HL-60/S4 treated with retinoic acid at 250 ng/mL for 4 days and 3 days (cell line): ENCODE results near the gene PTTG1IP2.

Experiments
- in situ Hi-C: fragments of 300-500 bp; cut with MboI; formaldehyde crosslinking; loops from 2 replicates; pipeline ENCODE4 v1.7.0; 2022; ENCODE audit warnings: low sequenced_read_pairs

PTTG1IP2 gene

DNA sequence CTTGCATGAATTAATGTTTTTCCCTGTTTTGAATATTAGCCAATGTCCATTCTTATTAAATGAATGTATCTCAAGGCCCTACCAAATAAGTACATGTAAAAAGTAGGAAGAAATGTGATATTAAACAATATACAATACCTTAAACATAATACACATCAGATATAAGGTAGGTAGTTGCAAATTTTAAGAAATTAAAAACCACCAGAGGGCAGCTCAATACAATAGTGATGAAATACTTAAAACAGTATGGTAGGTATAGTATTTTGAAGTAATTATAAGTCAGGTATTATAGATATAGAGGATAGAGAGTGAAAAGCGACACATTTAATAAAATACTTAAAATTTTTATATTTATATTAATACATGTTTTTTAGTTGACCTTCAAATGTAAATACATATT is 83.1 kb downstream of the PTTG1IP2 start:
- in situ Hi-C loops, result no loop called here

DNA sequence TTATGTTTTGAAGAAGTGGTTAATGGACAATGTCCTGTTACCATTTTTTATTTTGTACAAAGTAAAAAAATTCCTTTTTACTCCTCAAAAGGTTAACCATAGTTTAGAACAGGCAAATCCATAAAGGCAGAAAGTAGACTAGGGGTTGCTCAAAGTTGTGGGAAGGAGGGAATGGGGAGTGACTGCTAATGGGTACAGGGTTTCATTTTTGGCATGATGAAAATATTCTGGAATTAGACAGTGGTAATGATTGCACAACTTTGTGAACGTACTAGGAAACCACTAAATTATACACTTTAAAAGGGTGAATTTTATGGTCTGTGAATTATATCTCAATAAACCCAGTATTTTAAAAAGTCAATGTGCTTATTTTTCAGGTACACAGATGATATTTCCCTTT is 91.3 kb downstream of the PTTG1IP2 start:
- in situ Hi-C loops, result no loop called here
